Neural progenitor cell (in vitro differentiated cells): ENCODE data around the gene HRK. TPM values are rescaled to one million over a fixed set of nuclear protein-coding genes. Genes with fewer than 3 reads are reported as not detected.

ENCODE experiments used
- DNase-seq: peaks from one replicate; pipeline ENCODE4 v3.0.0-alpha.2; 2016; ENCODE audit warnings: low spot score
- H2AFZ ChIP-seq: fragments of 200-600 bp; sonication (generic); replicated peaks from 2 replicates; pipeline ENCODE4 v1.6.1; 2016; ENCODE audit warnings: antibody characterized with exemption
- H3F3A ChIP-seq: fragments of 200-600 bp; sonication (generic); 2 replicates; pipeline ENCODE4 v1.6.1; 2016; ENCODE audit warnings: antibody characterized with exemption, low read depth
- H3K27ac ChIP-seq: fragments of 200-600 bp; sonication (generic); 2 replicates; pipeline ENCODE4 v1.5.1; 2016; ENCODE audit warnings: mild to moderate bottlenecking
- H3K27me3 ChIP-seq: fragments of 200-600 bp; sonication (generic); 2 replicates; pipeline ENCODE4 v1.6.1; 2016; ENCODE audit warnings: mild to moderate bottlenecking, moderate library complexity
- H3K36me3 ChIP-seq: fragments of 200-600 bp; sonication (generic); 2 replicates; pipeline ENCODE4 v1.5.1; 2016
- H3K4me1 ChIP-seq: fragments of 200-600 bp; sonication (generic); 2 replicates; pipeline ENCODE4 v1.6.1; 2016; ENCODE audit warnings: mixed run types
- H3K4me2 ChIP-seq: fragments of 200-600 bp; sonication (generic); 2 replicates; pipeline ENCODE4 v1.6.1; 2016
- H3K4me3 ChIP-seq: fragments of 200-600 bp; sonication (generic); 2 replicates; pipeline ENCODE4 v1.5.1; 2016
- H3K79me2 ChIP-seq: fragments of 200-600 bp; sonication (generic); 2 replicates; pipeline ENCODE4 v1.6.1; 2016; ENCODE audit warnings: low read depth
- H3K9ac ChIP-seq: fragments of 200-600 bp; sonication (generic); 2 replicates; pipeline ENCODE4 v1.6.1; 2016
- H3K9me3 ChIP-seq: fragments of 200-600 bp; sonication (generic); 2 replicates; pipeline ENCODE4 v1.5.1; 2016; ENCODE audit warnings: low read depth
- H4K20me1 ChIP-seq: fragments of 200-600 bp; sonication (generic); 2 replicates; pipeline ENCODE4 v1.6.1; 2016; ENCODE audit warnings: low read depth
- H3K27ac Mint-ChIP-seq: 3 replicates; pipeline ENCODE4 v1.8.0; 2021; ENCODE audit warnings: mixed read lengths
- H3K27me3 Mint-ChIP-seq: 2 replicates; pipeline ENCODE4 v1.8.0; 2022; ENCODE audit warnings: low read depth, mild to moderate bottlenecking, inconsistent platforms, moderate library complexity, mixed read lengths; ENCODE audit not compliant: insufficient read depth
- H3K36me3 Mint-ChIP-seq: 3 replicates; pipeline ENCODE4 v1.8.0; 2021; ENCODE audit warnings: mixed read lengths
- H3K4me1 Mint-ChIP-seq: 3 replicates; pipeline ENCODE4 v1.8.0; 2021; ENCODE audit warnings: mixed read lengths
- H3K4me3 Mint-ChIP-seq: 3 replicates; pipeline ENCODE4 v1.8.0; 2021; ENCODE audit warnings: mild to moderate bottlenecking, moderate library complexity, mixed read lengths
- H3K9me3 Mint-ChIP-seq: 3 replicates; pipeline ENCODE4 v1.8.0; 2020; ENCODE audit warnings: mixed read lengths
- CTCF ChIP-seq: fragments of 200-600 bp; sonication (generic); IDR thresholded peaks from 2 replicates; pipeline ENCODE4 v1.5.1; 2017; ENCODE audit warnings: antibody characterized with exemption, mild to moderate bottlenecking
- EZH2 ChIP-seq: fragments of 200-600 bp; sonication (generic); IDR thresholded peaks from 2 replicates; pipeline ENCODE4 v1.6.1; 2017; ENCODE audit warnings: antibody characterized with exemption, mild to moderate bottlenecking, moderate library complexity
- EZH2phosphoT487 ChIP-seq: fragments of 200-600 bp; sonication (generic); IDR thresholded peaks from 2 replicates; pipeline ENCODE4 v1.6.1; 2017; ENCODE audit warnings: antibody characterized with exemption
- total RNA-seq: library from RNA; depleted of rRNA; stranded (reverse); fragments of >200 nt; gene quantifications from 2 replicates; pipeline ENCODE4 v1.2.3, GENCODE V29; 2015; ENCODE audit warnings: low replicate concordance

Gene HRK
- total RNA-seq, 1 donor from 2014 or later: not detected

GRCh38 chr12:116890330-116890729, 9.1 kb upstream of the HRK start:
- no peak overlapping the region for H2AFZ ChIP-seq
- no peak overlapping the region for H3K27ac Mint-ChIP-seq
- H3K9ac ChIP-seq: no peak overlapping the region
- no peaks in the 10 kb centered on the region for H3F3A ChIP-seq
- TF ChIP-seq EZH2phosphoT487 (no peak), EZH2 (no peak), CTCF (no peak)
- H3K9me3 Mint-ChIP-seq: no peaks in the 10 kb centered on the region
- no peak overlapping the region for H3K4me3 Mint-ChIP-seq
- peaks cover 14% of the 10 kb centered on the region for H3K27me3 ChIP-seq
- no peaks in the 10 kb centered on the region for H3K36me3 ChIP-seq
- no peak overlapping the region for H3K27ac ChIP-seq
- no peak overlapping the region for H3K4me3 ChIP-seq
- peaks cover 17% of the 10 kb centered on the region for H3K27me3 Mint-ChIP-seq
- no peaks in the 10 kb centered on the region for H3K4me1 ChIP-seq
- H4K20me1 ChIP-seq: no peaks in the 10 kb centered on the region
- H3K79me2 ChIP-seq: no peaks in the 10 kb centered on the region
- no peaks in the 10 kb centered on the region for H3K4me1 Mint-ChIP-seq
- H3K9me3 ChIP-seq: no peaks in the 10 kb centered on the region
- DNase-seq: no peak
- H3K36me3 Mint-ChIP-seq: no peaks in the 10 kb centered on the region
- no peak overlapping the region for H3K4me2 ChIP-seq

DNA sequence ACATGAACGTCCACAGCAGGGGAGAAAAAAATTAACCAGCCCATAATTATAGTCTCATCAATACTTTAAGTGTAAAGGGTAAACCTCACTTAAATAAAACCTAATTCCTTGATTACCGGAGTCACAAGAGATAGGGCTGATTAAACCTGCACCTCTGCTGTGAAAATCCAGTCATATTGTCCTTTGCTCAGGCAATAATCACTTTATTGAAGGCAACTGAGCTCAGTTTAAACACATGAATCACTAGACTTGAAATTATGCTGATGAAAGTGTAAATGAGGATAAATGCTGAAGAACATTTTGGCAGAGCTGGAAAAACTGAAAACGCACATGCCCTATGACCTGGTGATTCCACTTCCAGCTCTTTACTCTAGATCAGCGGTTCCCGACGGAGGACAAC, 6.7 kb upstream of the HRK start:
- no peak for DNase-seq
- H3K27me3 ChIP-seq: peaks cover 35% of the 10 kb centered on the region
- H3K9ac ChIP-seq: no peak overlapping the region
- Mint-ChIP-seq H3K9me3 (no peaks in the 10 kb centered on the region), H3K4me1 (no peaks in the 10 kb centered on the region), H3K27me3 (peaks cover 25% of the 10 kb centered on the region), H3K36me3 (no peaks in the 10 kb centered on the region), H3K27ac (no peak overlapping the region), H3K4me3 (no peak overlapping the region)
- H2AFZ ChIP-seq: no peak overlapping the region
- H3K4me1 ChIP-seq: no peaks in the 10 kb centered on the region
- H3K79me2 ChIP-seq: no peaks in the 10 kb centered on the region
- no peak overlapping the region for H3K4me2 ChIP-seq
- no peak overlapping the region for H3K27ac ChIP-seq
- no peak overlapping the region for H3K4me3 ChIP-seq
- peaks cover under 1% of the 10 kb centered on the region for H3F3A ChIP-seq
- no peaks in the 10 kb centered on the region for H3K9me3 ChIP-seq
- no peaks in the 10 kb centered on the region for H4K20me1 ChIP-seq
- no peak for TF ChIP-seq CTCF
- TF ChIP-seq EZH2: no peak
- TF ChIP-seq EZH2phosphoT487: no peak
- H3K36me3 ChIP-seq: no peaks in the 10 kb centered on the region

- Histone ChIP-seq H3K4me2 (no peak overlapping the region), H4K20me1 (peaks cover 4% of the 10 kb centered on the region), H3K79me2 (no peaks in the 10 kb centered on the region), H3K9ac (no peak overlapping the region), H3K4me1 (peaks cover 3% of the 10 kb centered on the region), H3F3A (peaks cover 7% of the 10 kb centered on the region), H3K9me3 (no peaks in the 10 kb centered on the region), H3K27ac (no peak overlapping the region), H2AFZ (no peak overlapping the region), H3K27me3 (peaks cover 41% of the 10 kb centered on the region), H3K4me3 (no peak overlapping the region), H3K36me3 (no peaks in the 10 kb centered on the region)
- Mint-ChIP-seq H3K9me3 (no peaks in the 10 kb centered on the region), H3K27ac (no peak overlapping the region), H3K4me1 (no peaks in the 10 kb centered on the region), H3K27me3 (peaks cover 32% of the 10 kb centered on the region), H3K4me3 (no peak overlapping the region), H3K36me3 (no peaks in the 10 kb centered on the region)
- no peak for DNase-seq
- no peak for TF ChIP-seq EZH2
These were observed 6.0 kb upstream of the HRK start for GRCh38 chr12:116887244-116887643.

GRCh38 chr12:116885491-116885890, 4.2 kb upstream of the HRK start:
- Mint-ChIP-seq H3K9me3 (no peaks in the 10 kb centered on the region), H3K36me3 (no peaks in the 10 kb centered on the region), H3K27ac (no peak overlapping the region), H3K4me3 (no peak overlapping the region), H3K4me1 (peaks cover 7% of the 10 kb centered on the region), H3K27me3 (peaks cover 41% of the 10 kb centered on the region)
- Histone ChIP-seq H3K4me3 (no peak overlapping the region), H4K20me1 (peaks cover 14% of the 10 kb centered on the region), H3K27ac (no peak overlapping the region), H3K9me3 (no peaks in the 10 kb centered on the region), H3K4me2 (no peak overlapping the region), H3K9ac (no peak overlapping the region), H2AFZ (no peak overlapping the region), H3K27me3 (peaks cover 59% of the 10 kb centered on the region), H3K36me3 (no peaks in the 10 kb centered on the region), H3K79me2 (no peaks in the 10 kb centered on the region), H3K4me1 (peaks cover 14% of the 10 kb centered on the region), H3F3A (peaks cover 15% of the 10 kb centered on the region)
- DNase-seq: no peak
- TF ChIP-seq EZH2: no peak
- no peak for TF ChIP-seq EZH2phosphoT487
- no peak for TF ChIP-seq CTCF
